Trophoblast cell (in vitro differentiated cells and primary cell): Measurements from ENCODE around the gene FAM111B.

Experiments
- DNase-seq, 2 donors: peaks; one replicate each; pipeline ENCODE4 v3.0.0-alpha.2; 2016
- H2AFZ ChIP-seq: 2 replicates; pipeline ENCODE4 v1.6.1; 2013; ENCODE audit warnings: low read length, moderate library complexity, mild to moderate bottlenecking; ENCODE audit not compliant: insufficient read depth, poor library complexity
- H2AK5ac ChIP-seq: 2 replicates; pipeline ENCODE4 v1.6.1; 2013; ENCODE audit warnings: mild to moderate bottlenecking, low read length
- H2BK120ac ChIP-seq: 2 replicates; pipeline ENCODE4 v1.6.1; 2013; ENCODE audit warnings: low read length, mild to moderate bottlenecking, moderate library complexity; ENCODE audit not compliant: insufficient read depth, poor library complexity
- H2BK12ac ChIP-seq: 2 replicates; pipeline ENCODE4 v1.6.1; 2013; ENCODE audit warnings: mild to moderate bottlenecking, low read length, moderate library complexity
- H2BK5ac ChIP-seq: 2 replicates; pipeline ENCODE4 v1.6.1; 2013; ENCODE audit warnings: low read length, low read depth, moderate library complexity, mild to moderate bottlenecking; ENCODE audit not compliant: poor library complexity
- H3K14ac ChIP-seq: 2 replicates; pipeline ENCODE4 v1.6.1; 2013; ENCODE audit warnings: mild to moderate bottlenecking, low read length
- H3K18ac ChIP-seq: 2 replicates; pipeline ENCODE4 v1.6.1; 2013; ENCODE audit warnings: mild to moderate bottlenecking, low read length
- H3K23ac ChIP-seq: 2 replicates; pipeline ENCODE4 v1.6.1; 2013; ENCODE audit warnings: low read length
- H3K27ac ChIP-seq: 2 replicates; pipeline ENCODE4 v1.5.1; 2013; ENCODE audit warnings: low read depth, mild to moderate bottlenecking, inconsistent platforms, low read length, moderate library complexity
- H3K27me3 ChIP-seq: 2 replicates; pipeline ENCODE4 v1.6.1; 2013; ENCODE audit warnings: inconsistent platforms, mild to moderate bottlenecking, low read length, moderate library complexity; ENCODE audit not compliant: insufficient read depth
- H3K36me3 ChIP-seq, 2 experiments: 1 replicate in 1 of 2; 2 replicates in 1 of 2; pipeline ENCODE4 v1.6.1; 2013; ENCODE audit warnings: low read length in 2 of 2, mild to moderate bottlenecking in 2 of 2, moderate library complexity in 1 of 2; ENCODE audit not compliant: insufficient read depth in 2 of 2, control insufficient read depth in 1 of 2
- H3K4ac ChIP-seq: 2 replicates; pipeline ENCODE4 v1.6.1; 2013; ENCODE audit warnings: low read depth, mild to moderate bottlenecking, low read length, moderate library complexity
- H3K4me1 ChIP-seq, 2 experiments: 1 replicate in 1 of 2; 2 replicates in 1 of 2; pipeline ENCODE4 v1.6.1; 2013; ENCODE audit warnings: low read length in 2 of 2, mild to moderate bottlenecking in 2 of 2, moderate library complexity in 1 of 2; ENCODE audit not compliant: insufficient read depth in 2 of 2, control insufficient read depth in 1 of 2
- H3K4me2 ChIP-seq: 2 replicates; pipeline ENCODE4 v1.6.1; 2013; ENCODE audit warnings: inconsistent platforms, mild to moderate bottlenecking, low read length, moderate library complexity
- H3K4me3 ChIP-seq: 2 replicates; pipeline ENCODE4 v1.5.1; 2013; ENCODE audit warnings: mild to moderate bottlenecking, low read depth, low read length, inconsistent platforms
- H3K79me1 ChIP-seq: one replicate; pipeline ENCODE4 v1.6.1; 2013; ENCODE audit warnings: low read length
- H3K79me2 ChIP-seq: 2 replicates; pipeline ENCODE4 v1.6.1; 2013; ENCODE audit warnings: low read length, mild to moderate bottlenecking; ENCODE audit not compliant: control insufficient read depth, insufficient read depth, poor library complexity
- H3K9ac ChIP-seq: 2 replicates; pipeline ENCODE4 v1.6.1; 2013; ENCODE audit warnings: mild to moderate bottlenecking, low read length
- H3K9me3 ChIP-seq: 2 replicates; pipeline ENCODE4 v1.6.1; 2013; ENCODE audit warnings: low read depth, mild to moderate bottlenecking, control low read depth, inconsistent platforms, low read length; ENCODE audit not compliant: insufficient read depth
- H4K12ac ChIP-seq: 2 replicates; pipeline ENCODE4 v1.6.1; 2013; ENCODE audit warnings: low read depth, mild to moderate bottlenecking, low read length, moderate library complexity
- H4K8ac ChIP-seq: 2 replicates; pipeline ENCODE4 v1.6.1; 2013; ENCODE audit warnings: low read depth, mild to moderate bottlenecking, low read length, moderate library complexity
- H4K91ac ChIP-seq: one replicate; pipeline ENCODE4 v1.6.1; 2013; ENCODE audit warnings: low read depth, mild to moderate bottlenecking, low read length, moderate library complexity
- WGBS: extraction: QIAGEN DNeasy Blood & Tissue Kit; methylation state at CpG from one replicate; pipeline ENCODE4 v1.1.7; 2013; ENCODE audit warnings: missing lambda C conversion rate; ENCODE audit not compliant: insufficient read length, insufficient coverage; ENCODE audit errors: extremely low coverage; 5-methylcytosine and 5-hydroxymethylcytosine counted together

FAM111B gene

GRCh38 chr11:59142530-59143507, 35.8 kb downstream of the FAM111B start, which contains the start of gene FAM111A:
Gene FAM111A (plus strand): TSS chr11:59142856. CDS start chr11:59148873, 6,017 bp downstream.
- H2AK5ac ChIP-seq, result no peak within 1 kb of the TSS
- H2BK120ac ChIP-seq, result peak within 1 kb of the TSS; percentile 73
- H4K8ac ChIP-seq, result peak within 1 kb of the TSS; percentile 50
- H3K14ac ChIP-seq, result peak within 1 kb of the TSS; percentile 32
- peak within 1 kb of the TSS; percentile 30 for H3K18ac ChIP-seq
- H3K4me2 ChIP-seq, result peak within 1 kb of the TSS; percentile 95
- peak within 1 kb of the TSS; percentile 24 for H2BK5ac ChIP-seq
- peak within 1 kb of the TSS; percentile 39 for H4K91ac ChIP-seq
- H3K9me3 ChIP-seq, result no peaks in the 10 kb centered on the region
- WGBS, result no CpG with 5 or more reads among the region's 50 CpGs
- peaks cover 6 to 7% of the 10 kb centered on the region in 2 experiments for H3K4me1 ChIP-seq
- H3K79me2 ChIP-seq, result no peaks in the 10 kb centered on the region
- H3K4ac ChIP-seq, result no peak within 1 kb of the TSS
- H3K36me3 ChIP-seq, result no peaks in the 10 kb centered on the region
- peak; percentile 68 to 78 for DNase-seq
- no peak within 1 kb of the TSS for H2BK12ac ChIP-seq
- H2AFZ ChIP-seq, result peak within 1 kb of the TSS; percentile 84
- H3K27ac ChIP-seq, result peak within 1 kb of the TSS; percentile 31
- H4K12ac ChIP-seq, result peak within 1 kb of the TSS; percentile 27
- H3K9ac ChIP-seq, result peak within 1 kb of the TSS; percentile 50
- H3K27me3 ChIP-seq, result no peaks in the 10 kb centered on the region
- H3K79me1 ChIP-seq, result peaks cover 6% of the 10 kb centered on the region
- peak within 1 kb of the TSS; percentile 82 for H3K4me3 ChIP-seq
- H3K23ac ChIP-seq, result no peak within 1 kb of the TSS

- Histone ChIP-seq H4K8ac (no peak overlapping the region), H3K4me1 (peaks cover 6 to 7% of the 10 kb centered on the region in 2 experiments), H3K27me3 (no peaks in the 10 kb centered on the region), H2AK5ac (no peak overlapping the region), H4K91ac (no peak overlapping the region), H2AFZ (no peak overlapping the region), H3K79me2 (no peaks in the 10 kb centered on the region), H3K4me3 (no peak overlapping the region), H3K14ac (no peak overlapping the region), H3K4ac (no peak overlapping the region), H3K27ac (no peak overlapping the region), H3K9me3 (no peaks in the 10 kb centered on the region), H2BK5ac (no peak overlapping the region), H3K18ac (no peak overlapping the region), H3K79me1 (peaks cover 6% of the 10 kb centered on the region), H4K12ac (no peak overlapping the region), H2BK120ac (no peak overlapping the region), H2BK12ac (no peak overlapping the region), H3K23ac (no peak overlapping the region), H3K9ac (no peak overlapping the region), H3K36me3 (no peaks in the 10 kb centered on the region), H3K4me2 (peak overlapping the region; percentile 72)
- no CpG with 5 or more reads among the region's 1 CpG for WGBS
- no peak for DNase-seq
These were observed 37.1 kb downstream of the FAM111B start for GRCh38 chr11:59144096-59144495.

DNA sequence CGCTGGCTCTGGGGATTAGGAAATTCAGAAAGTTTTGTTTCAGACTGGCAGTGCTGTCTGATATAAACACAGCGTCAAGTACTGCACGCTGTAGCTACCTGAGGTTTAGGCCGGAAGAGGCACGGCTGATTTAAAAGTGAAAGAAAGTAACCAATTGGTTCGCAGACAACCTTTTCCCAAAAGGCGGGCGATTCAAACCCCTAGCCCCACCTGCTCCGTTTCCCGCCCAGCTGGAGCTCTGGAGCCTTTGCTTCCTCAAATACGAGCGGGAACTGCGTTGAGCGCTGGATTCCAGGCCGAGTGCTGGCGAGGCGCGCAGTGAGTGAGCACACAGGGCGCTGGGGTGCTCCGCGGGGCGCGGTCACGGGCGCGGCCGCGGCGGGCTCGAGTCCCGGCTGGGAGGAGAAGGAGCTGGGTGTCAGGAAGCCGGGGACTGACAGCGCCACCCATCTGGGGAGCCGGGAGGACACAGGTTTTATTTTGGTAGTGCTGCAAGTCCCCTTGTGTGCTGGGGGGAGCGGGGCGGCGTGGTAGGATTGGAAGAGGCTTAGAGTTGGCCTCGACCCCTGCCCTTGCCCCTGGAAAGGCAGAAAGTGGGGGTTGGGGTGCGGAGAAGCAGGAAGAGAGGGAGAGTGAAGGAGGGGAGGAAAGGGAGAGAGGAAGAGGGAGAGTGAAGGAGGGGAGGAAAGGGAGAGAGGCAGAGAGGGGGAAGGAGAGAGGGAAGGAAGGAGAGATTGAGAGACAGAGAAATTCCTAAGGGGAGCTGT, 37.7 kb downstream of the FAM111B start:
- H3K79me2 ChIP-seq, result no peaks in the 10 kb centered on the region
- H3K9me3 ChIP-seq, result no peaks in the 10 kb centered on the region
- no peak overlapping the region for H3K27ac ChIP-seq
- H4K12ac ChIP-seq, result no peak overlapping the region
- H2BK5ac ChIP-seq, result no peak overlapping the region
- peak overlapping the region; percentile 50 for H4K91ac ChIP-seq
- peak overlapping the region; percentile 30 for H2BK120ac ChIP-seq
- peak overlapping the region; percentile 77 for H2AFZ ChIP-seq
- peak overlapping the region; percentile 75 for H4K8ac ChIP-seq
- no peak overlapping the region for H2AK5ac ChIP-seq
- DNase-seq, result peak; percentile 16 to 60
- H3K4me1 ChIP-seq, result peaks cover 6 to 7% of the 10 kb centered on the region in 2 experiments
- H3K4me2 ChIP-seq, result peak overlapping the region; percentile 72
- peak overlapping the region; percentile 39 for H3K4ac ChIP-seq
- H2BK12ac ChIP-seq, result no peak overlapping the region
- H3K27me3 ChIP-seq, result no peaks in the 10 kb centered on the region
- H3K14ac ChIP-seq, result peak overlapping the region; percentile 9
- peaks cover 6% of the 10 kb centered on the region for H3K79me1 ChIP-seq
- H3K36me3 ChIP-seq, result no peaks in the 10 kb centered on the region
- peak overlapping the region; percentile 69 for H3K4me3 ChIP-seq
- no peak overlapping the region for H3K23ac ChIP-seq
- no CpG with 5 or more reads among the region's 39 CpGs for WGBS
- no peak overlapping the region for H3K9ac ChIP-seq
- peak overlapping the region; percentile 60 for H3K18ac ChIP-seq

DNA sequence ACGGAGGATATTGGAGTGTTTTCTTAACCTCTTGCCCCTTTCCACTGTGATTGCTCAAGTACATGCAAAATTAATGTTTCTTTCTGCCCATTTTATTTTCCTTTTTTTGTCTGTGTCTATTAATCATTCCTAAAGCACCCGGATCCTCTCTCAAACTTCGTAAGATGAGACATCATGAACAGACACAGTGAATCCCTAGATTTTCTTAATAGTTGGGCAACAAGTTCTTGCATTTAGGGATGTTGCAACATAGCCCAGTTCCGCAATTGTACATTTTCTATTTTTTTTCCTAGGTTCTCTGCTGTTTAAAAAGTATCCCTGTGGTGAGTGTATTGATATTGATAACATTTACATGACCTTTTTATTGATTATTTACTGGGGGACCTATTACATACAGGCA, 38.5 kb downstream of the FAM111B start:
- no peak overlapping the region for H3K4ac ChIP-seq
- peak in 1 of 2 donors; percentile 41 for DNase-seq
- no peak overlapping the region for H3K18ac ChIP-seq
- no peaks in the 10 kb centered on the region for H3K36me3 ChIP-seq
- no peaks in the 10 kb centered on the region for H3K9me3 ChIP-seq
- H2AK5ac ChIP-seq, result no peak overlapping the region
- peaks cover 6 to 7% of the 10 kb centered on the region in 2 experiments for H3K4me1 ChIP-seq
- H2AFZ ChIP-seq, result no peak overlapping the region
- H3K79me2 ChIP-seq, result no peaks in the 10 kb centered on the region
- no peak overlapping the region for H4K8ac ChIP-seq
- WGBS, result no CpG with 5 or more reads among the region's 4 CpGs
- H3K27me3 ChIP-seq, result no peaks in the 10 kb centered on the region
- no peak overlapping the region for H3K27ac ChIP-seq
- no peak overlapping the region for H4K91ac ChIP-seq
- H3K9ac ChIP-seq, result no peak overlapping the region
- no peak overlapping the region for H3K14ac ChIP-seq
- H2BK5ac ChIP-seq, result no peak overlapping the region
- no peak overlapping the region for H2BK12ac ChIP-seq
- H3K4me3 ChIP-seq, result no peak overlapping the region
- H4K12ac ChIP-seq, result no peak overlapping the region
- peaks cover 6% of the 10 kb centered on the region for H3K79me1 ChIP-seq
- no peak overlapping the region for H3K4me2 ChIP-seq
- H3K23ac ChIP-seq, result no peak overlapping the region
- H2BK120ac ChIP-seq, result no peak overlapping the region
